HUES64 (cell line): ENCODE measurements around the gene SUOX.
"Not testable (repeated sequence)": the region's sequence is repeated elsewhere in the genome, so short reads cannot be mapped to it uniquely, and the experiment has no call there.

Experiments used
- H3K27ac ChIP-seq: 2 replicates; pipeline ENCODE4 v1.7.0; 2013; ENCODE audit warnings: low read depth, low read length, inconsistent platforms
- H3K27me3 ChIP-seq: 2 replicates; pipeline ENCODE4 v1.6.1; 2013; ENCODE audit warnings: mild to moderate bottlenecking, low read length; ENCODE audit not compliant: insufficient read depth
- H3K36me3 ChIP-seq: 2 replicates; pipeline ENCODE4 v1.6.1; 2013; ENCODE audit warnings: mild to moderate bottlenecking, low read length; ENCODE audit not compliant: insufficient read depth
- H3K4me1 ChIP-seq: 2 replicates; pipeline ENCODE4 v1.6.1; 2013; ENCODE audit warnings: mild to moderate bottlenecking, low read length, moderate library complexity; ENCODE audit not compliant: insufficient read depth
- H3K4me3 ChIP-seq: 2 replicates; pipeline ENCODE4 v1.5.1; 2013; ENCODE audit warnings: mild to moderate bottlenecking, low read length, moderate library complexity
- H3K9ac ChIP-seq: 2 replicates; pipeline ENCODE4 v1.6.1; 2013; ENCODE audit warnings: mild to moderate bottlenecking, low read depth, low read length
- H3K9me3 ChIP-seq: 2 replicates; pipeline ENCODE4 v1.6.1; 2013; ENCODE audit warnings: low read depth, low read length; ENCODE audit not compliant: insufficient read depth
- WGBS: fragments of 150-250, 120-280 bp; methylation state at CpG from one replicate; pipeline ENCODE4 v1.1.7; 2013; ENCODE audit warnings: missing lambda C conversion rate; 5-methylcytosine and 5-hydroxymethylcytosine counted together

Gene SUOX

DNA sequence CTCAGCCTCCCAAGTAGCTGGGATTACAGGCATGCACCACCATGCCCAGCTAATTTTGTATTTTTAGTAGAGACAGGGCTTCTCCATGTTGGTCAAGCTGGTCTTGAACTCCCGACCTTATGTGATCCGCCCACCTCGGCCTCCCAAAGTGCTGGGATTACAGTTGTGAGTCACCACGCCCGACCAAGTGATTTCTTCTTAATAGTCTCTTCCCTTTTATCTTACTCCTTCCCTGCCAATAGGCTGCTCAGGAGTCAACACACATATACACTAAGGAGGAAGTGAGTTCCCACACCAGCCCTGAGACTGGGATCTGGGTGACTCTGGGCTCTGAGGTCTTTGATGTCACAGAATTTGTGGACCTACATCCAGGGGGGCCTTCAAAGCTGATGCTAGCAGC lies 6.3 kb downstream of the SUOX start:
- not testable (repeated sequence) for H3K4me1 ChIP-seq, H3K9ac ChIP-seq, H3K4me3 ChIP-seq, H3K9me3 ChIP-seq, H3K27me3 ChIP-seq, H3K27ac ChIP-seq
- peaks cover 30% of the 10 kb centered on the region for H3K36me3 ChIP-seq
- 98% methylated on average over 5 of the region's 5 CpGs for WGBS

DNA sequence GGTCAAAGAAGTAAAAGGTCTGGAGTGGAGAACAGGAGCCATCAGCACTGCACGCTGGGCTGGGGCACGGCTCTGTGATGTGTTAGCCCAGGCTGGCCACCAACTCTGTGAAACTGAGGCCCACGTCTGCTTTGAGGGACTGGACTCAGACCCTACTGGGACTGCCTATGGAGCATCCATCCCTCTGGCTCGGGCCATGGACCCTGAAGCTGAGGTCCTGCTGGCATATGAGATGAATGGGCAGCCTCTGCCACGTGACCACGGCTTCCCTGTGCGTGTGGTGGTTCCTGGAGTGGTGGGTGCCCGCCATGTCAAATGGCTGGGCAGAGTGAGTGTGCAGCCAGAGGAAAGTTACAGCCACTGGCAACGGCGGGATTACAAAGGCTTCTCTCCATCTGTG lies 7.1 kb downstream of the SUOX start:
- WGBS, result 91% methylated on average over 10 of the region's 10 CpGs
- Histone ChIP-seq H3K9me3 (no peaks in the 10 kb centered on the region), H3K36me3 (peaks cover 30% of the 10 kb centered on the region), H3K9ac (no peak overlapping the region), H3K27ac (no peak overlapping the region), H3K4me1 (no peaks in the 10 kb centered on the region), H3K4me3 (no peak overlapping the region), H3K27me3 (no peaks in the 10 kb centered on the region)

DNA sequence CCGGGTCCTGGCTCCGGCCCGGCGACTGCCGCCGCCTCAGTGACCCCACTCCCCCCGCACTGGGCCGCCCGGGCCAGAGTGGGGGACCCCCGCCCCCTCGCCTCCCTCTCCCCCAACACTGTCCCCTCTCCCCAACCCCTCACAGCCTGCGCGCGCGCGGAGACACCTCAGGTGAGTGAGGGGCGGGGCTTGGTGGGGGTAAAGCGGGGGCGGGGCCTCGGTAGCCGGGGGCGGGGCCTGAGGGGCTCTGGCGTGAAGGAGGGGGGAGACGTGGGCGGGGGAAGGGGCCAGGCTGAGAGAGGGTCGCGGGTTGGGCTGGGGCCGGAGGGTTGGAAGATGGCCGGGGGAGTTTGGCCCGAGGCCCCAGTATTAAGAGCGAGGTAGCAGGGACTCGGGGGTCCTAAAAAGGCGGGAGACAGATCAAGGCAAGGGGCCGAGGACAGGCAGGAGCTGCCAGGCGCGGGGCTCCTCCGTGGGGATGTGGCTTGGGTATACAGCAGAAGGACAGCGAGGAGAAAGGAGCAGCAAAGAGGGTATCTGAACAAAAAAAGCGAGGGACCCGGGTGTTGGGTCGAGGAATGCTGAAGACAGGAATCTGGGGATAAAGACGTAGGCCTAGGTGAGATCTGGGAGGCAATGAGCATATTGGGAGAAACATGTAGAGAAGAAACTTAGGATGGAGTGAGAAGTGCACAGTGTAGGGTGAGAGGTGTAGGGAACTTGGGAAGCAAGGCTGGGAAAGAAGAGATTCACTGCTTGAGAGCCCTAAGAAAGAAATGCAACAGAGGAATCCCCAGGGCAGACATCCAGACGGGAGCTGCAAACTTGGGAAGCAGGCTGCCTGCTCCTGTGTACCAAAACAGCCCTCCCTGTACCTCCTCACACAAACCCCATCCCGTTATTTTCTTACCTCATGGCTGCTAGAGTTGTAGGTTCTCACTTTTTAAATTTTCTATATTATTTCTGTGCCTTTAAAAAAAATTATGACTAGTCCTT lies 10.8 kb downstream of the SUOX start:
- H3K27ac ChIP-seq, result peak overlapping the region; percentile 91
- no peaks in the 10 kb centered on the region for H3K9me3 ChIP-seq
- WGBS, result 2% methylated on average over 37 of the region's 44 CpGs
- no peaks in the 10 kb centered on the region for H3K27me3 ChIP-seq
- peaks cover 23% of the 10 kb centered on the region for H3K36me3 ChIP-seq
- peak overlapping the region; percentile 83 for H3K4me3 ChIP-seq
- H3K9ac ChIP-seq, result peak overlapping the region; percentile 92
- H3K4me1 ChIP-seq, result no peaks in the 10 kb centered on the region

GRCh38 chr12:56010111-56010570 lies 13.1 kb downstream of the SUOX start:
- no peak overlapping the region for H3K27ac ChIP-seq
- no peaks in the 10 kb centered on the region for H3K4me1 ChIP-seq
- no peaks in the 10 kb centered on the region for H3K27me3 ChIP-seq
- no peaks in the 10 kb centered on the region for H3K9me3 ChIP-seq
- WGBS, result 90% methylated on average over 2 of the region's 2 CpGs
- H3K4me3 ChIP-seq, result no peak overlapping the region
- H3K9ac ChIP-seq, result no peak overlapping the region
- peaks cover 4% of the 10 kb centered on the region; the same call in 1 of the 2 replicates for H3K36me3 ChIP-seq

DNA sequence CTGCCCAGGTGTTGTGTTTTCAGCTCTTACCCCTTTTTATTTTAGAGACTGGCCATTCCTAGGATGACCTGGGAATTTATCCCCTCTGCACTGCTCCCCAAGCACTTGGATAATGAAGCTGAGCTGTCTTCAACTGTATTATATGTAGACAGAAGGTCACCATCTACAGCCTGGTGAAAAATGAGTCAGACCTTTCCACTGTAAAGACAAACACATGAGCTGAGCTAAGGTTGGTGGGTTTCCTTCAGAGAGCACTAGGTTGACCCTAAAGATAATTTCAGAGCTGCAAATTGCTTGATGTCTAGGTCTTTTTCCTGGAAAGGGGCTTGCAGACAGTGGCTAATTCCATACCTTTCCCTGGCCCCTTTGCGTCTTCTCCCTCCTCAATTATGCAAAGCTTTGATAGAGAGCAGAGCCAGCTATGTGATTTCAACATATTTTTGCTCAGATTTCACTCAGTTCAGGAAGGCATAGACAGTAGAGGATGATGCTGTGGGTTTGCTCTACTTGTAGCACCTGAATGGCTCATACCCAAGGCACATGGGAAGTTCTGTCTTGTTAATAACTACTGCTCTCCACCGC lies 14.5 kb downstream of the SUOX start:
- H3K4me3 ChIP-seq, result no peak overlapping the region
- peaks cover 2% of the 10 kb centered on the region; the same call in 1 of the 2 replicates for H3K36me3 ChIP-seq
- no peak overlapping the region for H3K9ac ChIP-seq
- H3K27me3 ChIP-seq, result no peaks in the 10 kb centered on the region
- no peaks in the 10 kb centered on the region for H3K9me3 ChIP-seq
- no peaks in the 10 kb centered on the region for H3K4me1 ChIP-seq
- WGBS, result 88% methylated on average over 2 of the region's 2 CpGs
- no peak overlapping the region for H3K27ac ChIP-seq

DNA sequence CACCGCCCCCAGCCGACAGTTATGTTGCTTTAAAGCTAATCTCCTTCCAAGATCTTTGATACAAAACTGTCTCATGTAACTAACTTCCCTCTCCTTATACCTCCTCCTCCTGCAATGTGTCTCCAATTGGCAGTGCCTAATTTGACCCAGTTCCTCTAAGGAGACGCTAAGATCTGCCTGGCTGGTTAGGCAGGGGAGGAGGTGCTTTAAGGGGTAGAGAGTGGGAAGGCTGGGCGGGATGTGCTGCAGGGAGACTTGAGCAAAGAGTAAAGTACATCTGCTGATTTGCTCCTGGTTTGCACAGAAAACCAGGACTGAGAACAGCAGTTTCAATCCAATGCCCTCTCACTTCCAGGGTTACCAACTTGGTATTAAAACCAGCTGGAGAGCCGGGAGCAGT lies 16.4 kb downstream of the SUOX start:
- H3K27ac ChIP-seq, result no peak overlapping the region
- H3K9ac ChIP-seq, result no peak overlapping the region
- H3K27me3 ChIP-seq, result no peaks in the 10 kb centered on the region
- H3K36me3 ChIP-seq, result peaks cover 2% of the 10 kb centered on the region; the same call in 1 of the 2 replicates
- H3K9me3 ChIP-seq, result no peaks in the 10 kb centered on the region
- H3K4me3 ChIP-seq, result no peak overlapping the region
- 93% methylated on average over 5 of the region's 5 CpGs for WGBS
- H3K4me1 ChIP-seq, result no peaks in the 10 kb centered on the region

- H3K27ac ChIP-seq, result no peak overlapping the region
- 94% methylated on average over 2 of the region's 2 CpGs for WGBS
These were observed 17.1 kb downstream of the SUOX start for GRCh38 chr12:56014205-56014604.

DNA sequence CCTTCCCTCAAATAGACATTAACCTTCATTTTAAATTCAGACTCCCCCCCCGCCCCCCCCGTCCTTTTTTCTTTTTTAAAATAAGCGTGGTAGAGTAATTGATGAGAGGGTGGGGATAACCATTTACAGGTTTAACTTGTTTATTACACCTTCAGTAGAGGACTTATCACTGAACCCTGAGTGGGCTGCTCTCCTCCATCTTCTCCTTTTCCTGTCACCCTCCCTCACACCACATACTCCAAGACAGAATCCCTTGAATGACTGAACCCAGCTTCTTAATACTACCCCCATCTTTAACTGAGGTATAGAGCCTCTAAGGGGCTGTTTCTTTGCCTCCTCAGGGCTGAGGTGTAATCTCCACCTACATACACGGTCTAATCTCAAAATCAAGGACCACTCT lies 20.1 kb downstream of the SUOX start:
- Histone ChIP-seq H3K36me3 (no peaks in the 10 kb centered on the region), H3K4me3 (no peak overlapping the region), H3K27me3 (no peaks in the 10 kb centered on the region), H3K9ac (no peak overlapping the region), H3K27ac (no peak overlapping the region), H3K9me3 (no peaks in the 10 kb centered on the region), H3K4me1 (peaks cover 23% of the 10 kb centered on the region)
- 79% methylated on average over 1 of the region's 4 CpGs for WGBS

More at GRCh38 chr12:56014205-56014604, 17.1 kb downstream of the SUOX start:
- H3K4me1 ChIP-seq, result no peaks in the 10 kb centered on the region
- peaks cover 2% of the 10 kb centered on the region; the same call in 1 of the 2 replicates for H3K36me3 ChIP-seq
- no peak overlapping the region for H3K4me3 ChIP-seq
- H3K9me3 ChIP-seq, result no peaks in the 10 kb centered on the region
- no peak overlapping the region for H3K9ac ChIP-seq
- H3K27me3 ChIP-seq, result no peaks in the 10 kb centered on the region

DNA sequence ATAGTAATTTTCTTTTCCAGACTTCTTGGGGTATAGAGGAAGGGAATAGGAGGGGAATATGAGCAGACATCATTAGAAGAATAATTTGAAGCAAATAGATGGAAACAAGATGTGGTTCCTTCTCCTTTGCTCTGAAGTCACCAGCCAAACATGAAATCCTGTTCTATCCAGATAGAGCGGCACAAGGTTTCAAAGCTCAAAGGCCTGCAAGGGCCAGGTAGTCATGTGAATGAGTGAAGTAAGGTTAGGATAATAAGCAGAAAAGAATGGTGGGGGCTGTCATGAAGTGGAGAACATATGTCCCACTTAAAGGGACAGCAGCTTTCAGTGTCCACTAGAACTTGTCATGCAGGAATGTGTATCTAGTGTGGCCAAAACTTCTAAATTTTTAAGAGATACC lies 21.3 kb downstream of the SUOX start:
- Histone ChIP-seq H3K9ac (no peak overlapping the region), H3K27me3 (no peaks in the 10 kb centered on the region), H3K9me3 (no peaks in the 10 kb centered on the region), H3K27ac (no peak overlapping the region), H3K4me3 (no peak overlapping the region), H3K4me1 (peaks cover 26% of the 10 kb centered on the region), H3K36me3 (no peaks in the 10 kb centered on the region)
- WGBS, result 97% methylated on average over 1 of the region's 1 CpG

- Histone ChIP-seq H3K9ac (peak within 1 kb of the TSS; percentile 79), H3K4me3 (peak within 1 kb of the TSS; percentile 61), H3K27me3 (no peaks in the 10 kb centered on the region), H3K36me3 (peaks cover 15% of the 10 kb centered on the region), H3K27ac (peak within 1 kb of the TSS; percentile 73), H3K4me1 (peaks cover 26% of the 10 kb centered on the region), H3K9me3 (no peaks in the 10 kb centered on the region)
- WGBS, result 13% methylated on average over 8 of the region's 10 CpGs
These were observed 23.5 kb downstream of the SUOX start, which contains the start of gene IKZF4 for GRCh38 chr12:56020423-56021184. TSS of gene IKZF4 (plus strand) at chr12:56021043. CDS start at chr12:56021494, 451 bp downstream.
